Activated effector memory CD4-positive, alpha-beta T cell treated with Interleukin-2 at 50 U/mL for 16 hours (primary cell): ENCODE results near the gene NT5C3A.
"Not testable (repeated sequence)": the region's sequence is repeated elsewhere in the genome, so short reads cannot be mapped to it uniquely, and the experiment has no call there.

ENCODE experiments used
- DNase-seq: peaks from one replicate; pipeline ENCODE4 v3.0.0-alpha.2; 2020

The NT5C3A gene

DNA sequence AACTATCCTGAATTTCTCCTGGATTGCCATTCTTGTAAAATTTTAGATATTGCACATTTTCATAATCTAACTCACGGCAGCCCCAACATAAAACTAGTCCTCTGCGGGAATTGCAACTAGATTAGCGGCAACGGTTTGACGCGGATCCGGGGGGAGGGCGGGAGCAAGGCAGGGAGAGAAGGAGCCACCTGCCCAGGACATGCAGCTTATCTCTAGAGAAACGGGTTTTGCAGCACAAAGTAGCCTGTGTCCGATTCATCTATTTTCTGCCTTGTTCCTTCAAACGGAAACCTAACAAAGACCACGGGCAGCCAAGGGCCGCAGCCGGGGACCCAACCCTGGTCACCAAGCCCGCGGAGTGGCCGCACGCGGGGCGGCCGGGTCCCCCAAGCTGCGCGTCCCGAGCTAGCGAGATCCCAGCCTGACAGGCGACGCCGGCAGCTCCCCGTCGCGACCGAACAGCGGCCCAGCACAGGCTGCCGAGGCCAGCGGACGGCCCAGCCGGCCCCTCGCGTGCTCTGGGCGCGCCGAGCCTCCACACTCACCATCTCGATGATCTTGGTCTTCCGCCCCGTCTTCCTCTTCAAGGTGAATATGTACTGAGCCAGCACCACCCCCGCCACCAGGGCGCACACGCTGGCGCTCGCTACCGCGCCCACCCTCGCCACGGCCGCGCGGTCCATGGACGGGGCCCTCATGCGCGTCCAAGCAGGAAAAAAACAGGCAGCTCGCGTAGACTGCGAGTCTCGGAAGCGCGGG, at the start of gene NT5C3A:
TSS of gene NT5C3A (minus strand) at position 754 of the 759 bp plus-strand sequence. CDS start at position 683, 71 bp downstream.
- peak; percentile 8 for DNase-seq

DNA sequence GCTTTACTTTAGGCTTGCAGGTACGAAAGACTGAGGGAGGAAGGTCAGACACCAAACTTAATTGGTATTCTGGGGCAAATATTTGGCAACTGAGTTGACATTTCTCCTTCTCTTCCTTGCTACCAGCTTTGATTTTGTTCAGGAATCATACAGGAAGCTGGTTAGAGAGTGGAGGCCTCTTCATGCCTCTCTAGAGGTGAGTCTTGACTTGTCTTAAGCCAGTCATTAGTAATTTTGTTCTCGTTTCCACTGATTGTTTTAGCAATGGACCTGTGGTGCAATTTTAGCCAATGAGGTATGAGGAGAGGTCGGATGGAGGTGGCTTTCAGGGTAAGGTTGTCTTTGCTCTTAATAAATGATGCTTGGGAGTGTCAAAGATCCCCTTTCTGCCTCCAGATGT, 49.0 kb upstream of the NT5C3A start:
- no peak for DNase-seq

DNA sequence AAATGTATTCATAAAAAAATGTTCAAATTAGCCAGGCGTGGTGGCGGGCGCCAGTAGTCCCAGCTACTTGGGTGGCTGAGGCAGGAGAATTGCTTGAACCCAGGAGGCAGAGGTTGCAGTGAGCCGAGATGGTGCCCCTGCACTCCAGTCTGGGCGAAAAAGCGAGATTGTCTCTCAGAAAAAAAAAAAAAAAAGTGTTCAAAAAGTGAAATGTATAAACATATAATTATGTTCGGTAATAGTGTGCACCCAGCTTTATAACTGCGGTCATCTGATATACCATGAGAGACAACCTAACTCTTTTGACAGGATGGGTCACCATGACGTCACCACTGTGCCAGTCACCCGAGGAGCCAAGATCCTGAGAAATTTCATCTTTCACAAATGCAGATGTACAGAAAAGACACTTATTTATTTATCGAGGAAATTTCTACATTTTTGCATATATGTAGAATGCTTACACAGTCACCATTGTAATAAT, 47.2 kb upstream of the NT5C3A start:
- no peak for DNase-seq

DNA sequence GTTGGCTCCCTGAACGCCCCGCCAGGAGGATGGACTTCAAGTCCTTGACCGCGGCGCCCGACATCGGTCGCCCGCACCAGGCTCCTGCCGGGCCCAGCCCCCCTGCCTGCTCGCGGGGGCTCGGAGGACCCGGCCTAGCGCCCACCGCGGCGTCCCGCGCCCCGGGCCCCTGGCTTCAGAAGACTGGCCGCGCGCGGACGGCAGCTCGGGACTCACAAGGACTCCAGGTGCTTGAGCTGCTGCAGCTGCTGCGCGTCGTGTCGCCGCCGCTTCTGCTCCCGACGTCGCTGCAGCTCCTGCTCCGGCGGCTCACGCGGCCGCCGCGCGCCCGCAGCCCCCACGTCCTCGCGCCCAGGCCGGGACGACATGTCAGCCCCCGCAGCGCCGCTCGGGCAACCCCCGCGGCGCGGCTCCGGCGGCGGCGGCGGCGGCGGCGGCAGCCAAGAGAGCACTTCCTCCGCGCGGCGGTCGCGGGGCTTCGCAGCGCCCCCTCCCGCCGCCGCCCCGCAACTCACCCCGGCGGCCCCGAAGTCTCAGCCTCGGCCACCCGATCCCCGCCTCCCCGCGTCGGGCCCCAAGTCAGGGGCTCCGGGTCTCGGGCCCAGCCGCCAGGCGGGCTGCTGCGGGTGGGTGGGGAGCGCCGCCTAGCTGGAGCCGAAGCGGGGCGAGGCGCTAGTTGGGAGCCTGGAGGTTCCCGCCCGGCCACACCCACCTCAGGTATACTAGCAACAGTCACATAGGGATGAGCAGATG, 46.6 kb upstream of the NT5C3A start, which contains the start of gene RP9:
TSS of gene RP9 (minus strand) at position 400 of the 753 bp plus-strand sequence. CDS start at position 368, 32 bp downstream.
- peak; percentile 70 for DNase-seq

DNA sequence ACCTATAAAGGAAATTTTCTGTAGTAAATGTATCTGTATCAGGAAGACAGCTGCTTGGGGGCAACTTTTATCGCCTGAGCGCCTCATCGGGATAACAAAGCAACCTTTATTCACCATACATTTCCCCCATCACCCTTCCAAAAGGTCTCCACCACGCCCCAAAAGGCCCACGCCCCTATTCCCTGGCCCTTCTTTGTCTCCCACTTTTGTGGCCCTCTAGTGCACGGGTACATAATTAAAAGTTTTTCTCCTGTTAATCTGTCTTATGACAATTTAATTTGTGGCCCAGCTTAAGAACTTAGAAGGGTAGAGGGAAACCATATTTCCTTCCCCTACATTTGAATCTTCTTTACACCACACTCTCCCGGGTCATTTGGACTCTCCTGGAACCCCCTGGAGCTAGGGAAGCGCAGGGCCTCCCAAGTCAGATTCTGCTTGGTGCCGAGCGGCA, 46.0 kb upstream of the NT5C3A start:
- no peak for DNase-seq

DNA sequence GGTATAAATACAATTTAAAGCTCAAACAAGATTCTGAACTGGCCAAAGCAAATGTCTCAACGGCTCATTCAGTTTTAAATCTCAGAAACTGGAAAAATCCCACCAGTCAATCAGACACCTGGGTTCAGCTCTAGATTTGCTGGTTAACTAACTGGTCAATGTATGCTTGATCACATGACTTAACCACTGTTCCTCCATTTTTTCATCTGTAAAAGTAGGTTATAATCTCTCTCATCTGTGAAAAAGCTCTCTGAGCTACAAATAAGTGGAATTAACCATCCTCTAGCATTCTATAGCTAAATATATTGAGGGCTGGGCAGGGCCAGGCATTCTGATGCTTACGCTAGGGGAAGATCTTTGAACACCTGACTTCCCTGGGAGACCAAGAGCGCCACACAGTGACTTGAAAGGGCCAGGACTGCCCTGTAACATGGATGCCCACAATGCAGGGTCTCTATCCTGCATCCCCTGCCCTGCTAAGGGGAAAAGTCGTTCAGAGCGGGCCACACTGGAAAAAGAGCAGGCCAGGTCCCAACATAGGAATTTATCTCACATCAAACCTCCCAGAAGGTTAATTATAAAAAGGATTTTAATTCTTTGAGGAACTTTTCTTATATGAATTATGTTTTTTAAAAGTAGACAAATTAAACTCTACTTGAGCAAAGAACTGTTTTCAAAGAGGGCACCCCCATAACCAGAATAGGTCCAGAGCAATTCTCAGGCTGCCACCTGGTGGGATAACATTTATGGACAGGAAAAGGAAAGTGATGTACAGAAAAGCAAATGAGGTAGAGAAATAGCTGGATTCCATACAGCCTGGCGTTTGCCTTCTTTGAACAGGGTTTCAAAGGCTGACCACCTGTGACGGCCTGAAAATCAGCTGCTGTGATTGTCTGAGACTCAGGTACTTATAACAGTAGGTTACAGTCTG, 44.8 kb upstream of the NT5C3A start:
- no peak for DNase-seq

DNA sequence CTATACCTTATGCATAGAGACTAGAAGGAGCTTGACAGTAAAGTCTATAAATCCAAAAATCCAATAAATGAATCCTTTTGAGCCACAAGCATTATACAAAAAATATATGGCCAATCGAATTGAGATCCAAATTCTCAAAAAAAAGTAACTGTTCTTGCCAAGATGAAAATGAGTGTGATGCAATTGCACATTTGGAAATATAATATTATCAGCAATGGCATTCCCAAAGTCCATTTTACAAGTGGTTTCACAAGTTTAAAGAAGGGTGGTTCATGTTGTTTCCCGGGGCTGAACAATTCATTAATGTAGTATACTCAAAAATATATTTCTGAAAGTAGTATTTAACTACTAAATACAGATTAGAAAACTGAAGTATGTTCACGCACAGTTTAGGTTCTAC, 39.3 kb upstream of the NT5C3A start:
- no peak for DNase-seq

DNA sequence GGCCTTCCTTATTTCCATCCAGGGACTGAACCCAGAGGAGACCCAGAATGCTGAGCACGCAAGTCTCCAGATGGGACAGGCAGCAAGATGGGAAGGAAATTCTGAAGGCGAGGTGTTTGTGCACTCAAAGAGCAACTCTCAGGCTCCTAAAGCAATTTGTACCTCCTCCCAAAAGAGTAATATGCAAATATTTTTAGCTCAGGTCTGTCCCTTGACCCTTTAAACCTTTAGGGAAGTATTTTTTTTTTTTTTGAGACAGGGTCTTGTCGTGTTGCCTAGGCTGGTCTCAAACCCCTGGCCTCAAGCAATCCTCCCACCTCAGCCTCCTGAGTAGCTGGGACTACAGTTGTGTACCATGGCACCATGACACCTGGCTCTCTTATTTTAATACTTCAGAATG, 38.2 kb upstream of the NT5C3A start:
- DNase-seq, result no peak

DNA sequence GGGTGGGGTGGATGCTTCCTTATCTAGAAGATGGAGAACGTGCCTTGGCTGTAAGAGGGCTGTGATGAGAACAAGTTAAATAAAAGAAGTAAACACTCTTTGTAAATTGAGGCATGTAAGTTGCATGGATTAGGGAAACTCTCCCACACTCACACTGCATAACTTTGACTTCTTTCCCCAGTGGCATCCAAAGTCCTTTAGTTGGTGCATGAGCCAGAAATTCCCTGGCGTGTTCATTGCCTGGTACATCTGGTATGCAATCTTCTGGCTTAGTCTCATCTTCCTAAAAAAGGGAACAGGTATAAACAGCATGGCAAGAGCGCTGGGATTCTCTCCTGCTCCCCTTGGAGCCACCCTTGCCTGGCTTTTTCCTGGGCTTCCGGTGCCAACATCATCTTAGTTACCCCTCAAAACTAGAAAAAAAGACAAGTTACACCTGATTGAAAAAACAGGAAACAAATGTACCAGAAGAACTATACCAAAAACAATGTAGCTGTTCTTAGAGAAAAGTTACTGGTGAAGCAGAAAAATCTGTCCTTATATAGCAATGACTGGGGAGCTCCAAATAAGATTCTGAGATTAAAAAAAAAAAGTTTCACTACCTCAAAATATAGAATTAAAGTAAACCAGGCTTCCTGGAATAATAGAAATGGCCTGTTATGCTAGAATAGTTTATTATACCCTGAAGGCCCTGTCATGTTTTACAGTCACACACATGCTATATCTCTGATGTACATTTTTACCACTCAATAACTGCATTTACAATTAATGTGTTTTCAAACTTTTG, 36.8 kb upstream of the NT5C3A start:
- no peak for DNase-seq

DNA sequence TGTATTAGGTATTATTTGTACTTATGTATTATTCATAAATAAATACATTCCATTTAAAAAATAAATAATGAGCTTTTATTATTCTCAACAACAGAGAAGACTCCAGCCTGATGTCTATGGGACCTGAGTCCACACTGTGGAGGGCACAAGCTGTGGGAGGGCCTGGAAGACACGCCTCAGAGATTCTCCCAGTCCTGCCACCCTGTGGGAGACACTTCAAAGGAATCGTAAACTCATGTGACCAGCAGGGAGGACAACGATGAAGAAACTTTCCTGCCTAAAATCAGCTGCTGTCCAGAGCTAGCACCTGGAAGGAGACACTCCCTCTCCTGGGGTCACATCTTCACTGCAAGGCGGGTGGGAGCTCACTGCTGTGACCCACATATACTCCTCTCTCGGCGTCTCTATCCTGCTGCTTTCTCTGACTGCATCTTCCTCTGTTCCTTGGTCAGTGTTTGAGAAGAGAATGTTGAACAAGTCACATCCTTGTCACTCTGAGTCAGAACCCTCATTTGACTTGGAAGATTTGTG, 32.2 kb upstream of the NT5C3A start:
- not testable (repeated sequence) for DNase-seq

DNA sequence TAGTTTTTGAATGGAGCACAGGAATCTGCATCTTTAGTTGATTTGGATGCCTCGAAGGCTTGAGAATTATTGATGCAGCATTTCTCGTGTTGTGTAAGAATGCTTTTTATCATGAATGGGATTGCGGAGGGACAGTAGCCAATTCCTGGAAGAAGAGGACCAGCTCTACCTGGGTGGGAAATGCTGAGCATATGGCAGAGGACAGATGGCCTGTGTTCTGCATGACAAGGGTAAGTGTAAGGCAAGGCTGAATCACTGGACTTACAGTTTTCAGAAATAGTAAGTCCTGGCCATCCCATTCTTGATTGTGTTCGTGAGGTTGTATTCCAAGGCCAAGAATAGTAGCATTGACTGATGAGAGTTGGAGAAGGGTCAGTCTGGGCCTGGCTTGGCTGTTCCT, 30.7 kb upstream of the NT5C3A start:
- DNase-seq, result no peak

DNA sequence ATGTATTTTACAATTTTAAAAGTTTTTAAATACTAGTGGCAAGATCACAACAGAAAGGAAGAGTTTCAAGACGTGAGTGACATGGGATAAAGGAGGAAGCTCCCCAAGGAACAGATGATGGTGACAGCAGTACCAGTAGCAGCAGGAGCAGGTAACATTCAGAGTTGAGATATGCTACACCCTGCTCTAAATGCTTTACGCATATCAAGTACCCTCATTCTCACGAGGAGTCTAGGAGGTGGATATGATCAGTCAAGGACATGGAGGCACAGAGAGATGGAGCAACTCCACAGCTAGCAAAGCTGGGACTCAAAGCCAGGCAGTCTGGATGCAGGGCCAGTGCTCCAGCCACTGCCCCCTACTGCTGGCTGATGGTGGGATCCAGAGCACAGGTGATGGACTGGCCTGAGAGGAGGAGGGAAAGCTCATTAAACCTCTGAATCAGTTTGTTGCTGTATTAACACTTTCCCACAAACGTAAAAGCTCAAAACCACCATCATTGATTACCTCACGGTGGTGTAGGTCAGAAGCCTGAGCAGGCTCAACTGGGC, 29.1 kb upstream of the NT5C3A start:
- DNase-seq, result no peak

DNA sequence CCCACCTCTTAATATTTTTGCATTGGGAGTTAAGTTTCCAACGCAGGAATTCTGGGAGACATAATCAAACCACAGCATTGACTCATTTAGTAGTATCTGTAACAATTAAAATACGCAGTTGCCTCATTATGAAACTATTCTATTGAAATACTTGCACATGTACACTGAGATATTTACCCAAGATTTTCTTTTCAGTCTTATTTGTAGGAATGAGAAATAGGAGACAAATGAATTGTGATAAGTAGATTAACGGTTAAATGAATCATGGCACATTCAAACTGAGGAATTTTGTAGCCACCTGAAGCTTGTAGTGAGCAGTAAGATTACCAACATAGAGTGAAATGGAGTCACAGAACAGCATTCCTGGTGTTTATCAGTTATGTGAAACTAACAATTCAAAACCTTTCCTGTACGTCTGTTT, 28.5 kb upstream of the NT5C3A start:
- no peak for DNase-seq

DNA sequence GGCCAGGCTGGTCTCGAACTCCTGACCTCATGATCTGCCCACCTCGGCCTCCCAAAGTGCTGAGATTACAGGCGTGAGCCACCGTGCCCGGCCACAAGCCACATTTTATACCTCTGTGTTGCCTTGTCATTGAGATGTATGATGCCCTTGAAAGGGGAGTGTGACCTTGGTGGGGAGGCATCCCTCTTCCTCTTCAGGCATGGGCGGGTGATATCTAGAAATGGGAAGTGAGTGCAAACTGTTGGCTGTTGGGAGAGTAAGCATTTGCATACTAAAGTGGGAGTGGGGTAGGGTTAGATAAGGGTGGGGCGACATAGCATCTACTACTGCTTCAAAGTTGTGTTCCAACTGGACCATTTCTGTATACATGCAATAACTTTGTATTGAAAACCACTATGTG, 26.6 kb upstream of the NT5C3A start:
- no peak for DNase-seq

DNA sequence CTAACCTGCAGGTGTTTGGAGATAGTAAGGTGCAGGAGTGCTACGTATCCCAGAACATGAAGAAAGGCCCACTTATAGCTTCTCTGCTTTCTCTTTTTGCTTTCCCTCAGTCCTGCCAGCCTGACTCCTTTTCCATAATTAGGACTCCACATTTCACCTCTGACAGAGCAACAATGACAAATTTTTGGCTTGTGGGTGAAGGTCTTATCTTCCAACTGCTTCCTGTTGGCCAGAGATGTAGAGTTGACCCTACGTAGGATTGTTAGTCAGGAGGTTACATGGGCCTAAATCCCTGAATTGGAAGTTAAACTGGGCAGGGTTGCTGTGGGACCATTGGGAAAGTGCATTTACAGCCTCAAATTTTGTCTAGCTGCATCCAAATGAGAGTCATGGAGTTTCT, 25.3 kb upstream of the NT5C3A start:
- no peak for DNase-seq

DNA sequence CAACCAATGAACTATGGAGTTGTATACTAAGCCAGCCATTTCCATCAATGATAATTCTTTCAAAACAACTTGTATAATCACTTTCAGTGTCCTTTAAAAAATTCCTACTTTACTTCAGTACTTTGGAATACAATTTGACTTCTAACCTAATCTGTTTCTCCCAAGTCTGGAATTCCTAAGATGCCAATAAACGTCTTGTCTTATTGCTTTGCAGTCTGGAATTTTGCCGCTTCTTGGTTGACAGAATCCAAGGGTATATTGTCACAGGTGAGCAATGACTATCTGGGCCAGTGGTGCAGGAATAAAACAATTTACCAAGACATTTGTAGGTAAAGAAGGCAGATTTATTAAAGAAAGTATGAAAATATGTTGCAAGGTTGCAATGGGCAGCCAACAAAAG, 24.8 kb upstream of the NT5C3A start:
- DNase-seq, result no peak

DNA sequence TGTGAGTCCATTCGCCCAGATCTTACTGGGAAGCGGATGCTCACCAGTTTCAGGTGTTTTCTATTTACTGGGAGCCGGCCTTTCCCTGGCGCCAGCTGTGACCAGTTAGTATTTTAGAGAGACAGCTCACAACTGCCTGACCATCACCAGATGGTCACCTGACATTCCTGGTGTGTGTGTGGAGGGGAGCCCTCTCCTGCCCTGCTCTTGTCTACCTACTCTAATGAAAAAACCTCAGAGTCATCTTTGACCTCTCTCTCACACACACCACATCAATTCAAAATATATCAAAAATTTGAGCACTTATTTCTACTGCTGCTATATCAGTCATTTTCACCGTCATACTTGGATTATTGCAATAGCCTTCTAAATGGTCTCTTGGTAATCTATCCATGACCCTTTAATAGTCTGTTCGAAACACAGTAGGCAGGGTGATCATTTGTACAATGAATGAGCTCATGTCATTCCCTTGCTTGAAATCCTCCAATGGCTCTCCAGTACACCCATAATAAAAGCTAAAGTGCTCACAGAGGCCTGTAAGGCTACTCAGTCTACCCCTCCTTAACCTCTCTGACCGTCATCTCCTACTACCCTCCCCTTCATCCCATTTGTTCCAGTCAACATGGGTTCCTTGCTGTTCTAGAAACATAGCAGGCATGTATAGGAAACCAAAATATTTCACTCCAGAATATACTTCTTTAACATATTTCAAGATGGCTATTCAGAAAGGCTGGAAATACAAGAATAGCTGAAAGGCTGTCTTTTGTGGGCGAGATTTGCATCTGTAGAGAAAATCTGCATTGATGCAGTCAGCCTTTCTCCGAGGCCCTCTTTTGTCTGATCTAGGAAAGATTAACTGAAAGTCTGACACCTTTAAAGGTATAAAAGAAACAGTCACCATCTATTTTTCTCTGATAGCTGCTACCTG, 17.5 kb upstream of the NT5C3A start:
- no peak for DNase-seq

DNA sequence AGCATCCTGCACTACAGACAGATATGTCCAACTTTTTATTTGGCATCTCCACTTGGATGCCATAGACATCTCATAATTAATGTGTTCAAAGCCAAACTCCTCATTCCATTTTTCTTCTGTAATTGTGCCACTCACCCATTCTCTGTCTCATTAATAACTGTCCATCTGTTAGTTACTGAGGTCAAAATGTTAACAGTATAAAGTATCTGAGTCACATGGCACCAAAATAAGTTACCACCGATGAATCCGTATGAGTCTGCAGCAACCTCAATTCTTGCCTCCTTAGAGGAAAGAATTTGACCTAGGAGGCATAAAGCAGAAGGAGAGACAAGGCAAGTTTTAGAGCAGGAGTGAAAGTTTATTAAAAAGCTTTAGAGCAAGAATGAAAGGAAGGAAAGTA, 16.5 kb upstream of the NT5C3A start:
- DNase-seq, result no peak

DNA sequence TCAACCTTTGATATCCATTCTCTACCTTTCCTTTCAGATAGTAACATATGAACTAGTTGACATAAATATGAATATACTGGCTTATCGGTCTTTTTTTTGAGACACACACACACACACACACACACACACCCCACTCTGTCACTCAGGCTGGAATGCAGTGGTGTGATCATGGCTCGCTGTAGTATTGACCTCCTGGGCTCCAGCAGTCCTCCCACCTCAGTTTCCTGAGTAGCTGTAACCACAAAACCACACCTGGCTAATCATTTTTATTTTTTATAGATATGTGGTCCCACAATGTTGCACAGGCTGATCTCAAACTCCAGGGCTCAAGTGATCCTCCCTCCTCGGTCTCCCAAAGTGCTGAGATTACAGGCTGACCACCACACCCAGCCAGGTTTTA, 14.2 kb upstream of the NT5C3A start:
- DNase-seq, result no peak

DNA sequence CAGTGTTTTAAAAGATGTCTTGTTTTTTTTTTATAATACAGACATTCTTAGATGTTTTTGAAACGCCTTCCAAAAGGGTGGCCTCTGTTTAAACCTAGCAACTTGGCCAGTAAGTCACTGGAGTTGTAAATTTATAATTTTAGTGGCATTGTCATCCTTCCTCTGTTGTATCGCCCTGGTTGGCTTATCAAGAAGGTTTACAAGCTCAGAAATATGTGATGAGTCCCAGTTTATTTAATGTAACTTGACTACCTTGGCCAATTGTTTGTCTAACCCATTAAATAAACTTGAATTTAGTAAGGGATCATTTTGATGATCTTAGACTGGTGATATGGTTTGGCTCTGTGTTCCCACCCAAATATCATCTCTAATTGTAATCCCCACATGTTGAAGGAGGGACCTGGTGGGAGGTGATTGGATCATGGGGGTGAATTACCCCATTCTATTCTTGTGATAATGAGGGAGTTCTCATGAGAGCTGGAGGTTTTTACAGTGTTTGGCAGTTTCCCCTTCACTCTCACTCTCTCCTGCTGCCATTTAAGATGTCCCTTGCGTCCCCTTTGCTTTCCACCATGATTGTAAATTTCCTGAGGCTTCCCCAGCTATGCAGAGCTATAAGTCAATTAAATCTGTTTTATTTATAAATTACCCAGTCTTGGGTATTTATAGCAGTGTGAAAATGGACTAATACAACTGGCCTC, 13.4 kb upstream of the NT5C3A start:
- no peak for DNase-seq
